HAP-1 (cell line): ENCODE data around the gene SNCAIP.

ENCODE experiments used
- DNase-seq, 2 experiments: peaks; one replicate each; pipeline ENCODE4 v3.0.0-alpha.2; 2016 to 2020; ENCODE audit warnings: low spot score in 2 of 2
- H3K27me3 ChIP-seq: fragments of 250-450 bp; sonication (Bioruptor Pico); 2 replicates; pipeline ENCODE4 v1.5.1; 2020; ENCODE audit warnings: low read depth, mild to moderate bottlenecking, moderate library complexity
- H3K36me3 ChIP-seq: fragments of 250-450 bp; sonication (Bioruptor Pico); replicated peaks from 2 replicates; pipeline ENCODE4 v1.5.1; 2020; ENCODE audit warnings: mild to moderate bottlenecking
- H3K4me1 ChIP-seq: fragments of 250-450 bp; sonication (Bioruptor Pico); 2 replicates; pipeline ENCODE4 v1.5.1; 2020; ENCODE audit warnings: mild to moderate bottlenecking
- H3K4me3 ChIP-seq: fragments of 250-450 bp; sonication (Bioruptor Pico); 2 replicates; pipeline ENCODE4 v1.5.1; 2020; ENCODE audit warnings: mild to moderate bottlenecking, moderate library complexity
- H3K9me3 ChIP-seq: fragments of 250-450 bp; sonication (Bioruptor Pico); 2 replicates; pipeline ENCODE4 v1.5.1; 2020; ENCODE audit warnings: mild to moderate bottlenecking, moderate library complexity
- in situ Hi-C: fragments of 300-500 bp; cut with MboI; formaldehyde crosslinking; loops from 3 replicates; pipeline ENCODE4 v1.14.3; 2020; ENCODE audit warnings: low sequenced_read_pairs, inconsistent platforms, mixed read lengths

The SNCAIP gene

DNA sequence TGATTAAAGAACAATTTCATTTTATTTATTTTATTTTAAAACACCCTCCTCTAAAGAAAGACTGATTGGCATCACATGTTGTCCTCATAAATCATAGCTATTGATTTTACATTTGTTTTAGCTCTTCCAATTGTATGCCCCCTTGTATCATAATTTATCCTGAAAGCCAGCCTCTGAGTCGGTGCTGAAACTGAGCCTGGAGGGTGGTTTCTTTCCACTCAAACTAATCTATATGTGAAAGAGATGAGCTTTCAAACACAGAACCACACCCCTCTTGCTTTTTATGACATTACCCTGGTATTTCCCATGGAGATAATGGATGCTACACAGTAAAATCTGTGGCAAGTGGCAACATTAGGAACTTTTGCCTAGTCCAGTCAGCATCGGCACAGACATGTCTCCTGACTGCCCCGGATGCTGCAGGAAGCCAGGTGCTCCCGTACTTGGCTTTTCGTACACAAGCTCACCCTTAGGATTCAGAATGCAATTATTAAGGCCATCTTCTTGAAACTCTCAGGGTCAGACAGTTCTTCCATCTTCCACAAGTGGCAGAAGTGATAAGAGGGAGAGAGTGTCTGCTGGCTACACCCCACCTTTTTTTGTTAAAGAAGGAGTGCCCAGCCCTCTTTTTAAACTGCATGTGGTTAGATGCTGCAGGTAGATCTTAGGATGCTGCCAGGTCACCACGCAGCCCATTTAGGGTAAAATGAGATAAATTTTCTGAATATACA, 91.1 kb downstream of the SNCAIP start:
- Histone ChIP-seq H3K4me3 (no peak overlapping the region), H3K4me1 (no peaks in the 10 kb centered on the region), H3K27me3 (no peaks in the 10 kb centered on the region), H3K36me3 (no peaks in the 10 kb centered on the region), H3K9me3 (no peaks in the 10 kb centered on the region)
- no peak for DNase-seq
- in situ Hi-C loops, result no loop called here

DNA sequence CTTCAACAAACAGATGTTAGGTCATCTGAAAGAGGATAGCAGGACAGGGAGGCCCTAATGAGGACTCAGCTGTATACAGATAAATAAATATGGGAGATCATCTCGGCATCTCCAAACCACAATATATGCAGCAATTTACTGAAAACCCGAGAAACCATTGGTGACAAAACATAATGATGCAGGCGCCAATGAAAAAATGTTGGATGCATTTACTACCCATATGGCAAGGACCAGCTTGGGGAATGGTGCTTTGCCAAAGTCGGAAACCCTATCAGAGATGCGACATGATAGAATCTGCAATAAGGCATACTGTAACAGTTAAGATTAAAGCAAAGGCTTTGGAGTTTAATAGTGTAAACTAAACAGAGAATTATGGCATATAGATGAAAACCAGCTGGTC, 92.0 kb downstream of the SNCAIP start:
- H3K4me1 ChIP-seq, result no peaks in the 10 kb centered on the region
- no peak for DNase-seq
- H3K27me3 ChIP-seq, result no peaks in the 10 kb centered on the region
- H3K4me3 ChIP-seq, result no peak overlapping the region
- in situ Hi-C loops, result no loop called here
- no peaks in the 10 kb centered on the region for H3K9me3 ChIP-seq
- H3K36me3 ChIP-seq, result no peaks in the 10 kb centered on the region

GRCh38 chr5:122404653-122405362, 92.8 kb downstream of the SNCAIP start:
- H3K4me3 ChIP-seq, result no peak overlapping the region
- no peak for DNase-seq
- in situ Hi-C loops, result no loop called here
- H3K9me3 ChIP-seq, result no peaks in the 10 kb centered on the region
- H3K36me3 ChIP-seq, result no peaks in the 10 kb centered on the region
- no peaks in the 10 kb centered on the region for H3K27me3 ChIP-seq
- no peaks in the 10 kb centered on the region for H3K4me1 ChIP-seq

DNA sequence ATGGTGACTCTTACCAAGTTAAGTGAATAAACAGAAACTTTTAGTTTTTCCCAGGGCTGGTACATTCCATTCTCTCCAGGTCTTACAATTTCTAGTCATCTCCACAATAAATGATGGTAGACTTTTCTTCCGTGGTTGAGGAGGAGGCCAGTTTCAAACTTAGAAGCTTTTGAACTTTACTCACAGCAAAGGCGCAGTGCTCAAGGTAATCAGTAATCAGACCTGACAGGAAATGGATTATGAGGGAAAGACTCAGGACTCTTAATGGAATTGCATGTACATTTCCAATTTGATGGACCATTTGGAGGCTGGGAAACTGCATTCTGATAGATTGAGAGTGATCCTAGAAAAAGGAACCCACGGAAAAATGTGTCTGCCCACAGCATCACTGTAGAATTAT, 93.7 kb downstream of the SNCAIP start:
- H3K9me3 ChIP-seq, result no peaks in the 10 kb centered on the region
- in situ Hi-C loops, result no loop called here
- DNase-seq, result no peak
- H3K4me1 ChIP-seq, result no peaks in the 10 kb centered on the region
- no peaks in the 10 kb centered on the region for H3K27me3 ChIP-seq
- H3K36me3 ChIP-seq, result no peaks in the 10 kb centered on the region
- no peak overlapping the region for H3K4me3 ChIP-seq

- in situ Hi-C loops, result no loop called here
- H3K27me3 ChIP-seq, result no peaks in the 10 kb centered on the region
- H3K9me3 ChIP-seq, result no peaks in the 10 kb centered on the region
- H3K4me3 ChIP-seq, result no peak overlapping the region
- H3K4me1 ChIP-seq, result no peaks in the 10 kb centered on the region
- no peaks in the 10 kb centered on the region for H3K36me3 ChIP-seq
- no peak for DNase-seq
Measured at GRCh38 chr5:122406181-122406580, 94.1 kb downstream of the SNCAIP start.

- Histone ChIP-seq H3K4me1 (no peaks in the 10 kb centered on the region), H3K36me3 (no peaks in the 10 kb centered on the region), H3K9me3 (no peaks in the 10 kb centered on the region), H3K4me3 (no peak overlapping the region), H3K27me3 (no peaks in the 10 kb centered on the region)
- no peak for DNase-seq
- in situ Hi-C loops, result no loop called here
Measured at GRCh38 chr5:122408592-122409224, 96.7 kb downstream of the SNCAIP start.

DNA sequence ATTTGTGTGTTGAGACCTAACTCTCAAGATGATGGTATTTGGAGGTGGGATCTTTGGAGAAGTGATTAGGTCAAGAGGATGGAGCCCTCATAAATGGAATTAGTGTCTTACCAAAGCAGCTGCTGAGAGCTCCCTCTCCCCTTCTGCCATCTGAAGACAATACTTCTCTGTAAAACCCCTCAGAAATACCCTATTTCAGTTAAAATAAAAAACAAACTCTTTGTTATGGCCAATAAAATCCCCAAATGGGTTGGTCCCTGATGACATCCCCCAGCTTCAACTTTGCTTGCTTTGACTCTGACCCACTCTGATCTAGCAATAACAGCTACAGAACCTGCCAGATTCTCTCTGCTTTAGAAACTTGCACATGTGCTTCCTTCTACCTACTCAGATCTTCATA, 100.9 kb downstream of the SNCAIP start:
- in situ Hi-C loops, result loop anchor here (10.0 kb wide), 1 partner anchor 88 kb away; no protein-coding TSS in a partner anchor
- H3K9me3 ChIP-seq, result no peaks in the 10 kb centered on the region
- no peak for DNase-seq
- no peaks in the 10 kb centered on the region for H3K27me3 ChIP-seq
- no peak overlapping the region for H3K4me3 ChIP-seq
- no peaks in the 10 kb centered on the region for H3K36me3 ChIP-seq
- H3K4me1 ChIP-seq, result no peaks in the 10 kb centered on the region; the same call in 1 of the 2 replicates

- no peak overlapping the region for H3K4me3 ChIP-seq
- DNase-seq, result no peak
- in situ Hi-C loops, result loop anchor here (10.0 kb wide), 1 partner anchor 89 kb away; no protein-coding TSS in a partner anchor
- H3K4me1 ChIP-seq, result peaks cover under 1% of the 10 kb centered on the region
- H3K9me3 ChIP-seq, result no peaks in the 10 kb centered on the region
- H3K27me3 ChIP-seq, result no peaks in the 10 kb centered on the region
- H3K36me3 ChIP-seq, result no peaks in the 10 kb centered on the region
Measured at GRCh38 chr5:122413722-122414121, 101.7 kb downstream of the SNCAIP start.

- peak; percentile 77 to 81 for DNase-seq
- no peak overlapping the region for H3K4me3 ChIP-seq
- H3K27me3 ChIP-seq, result no peaks in the 10 kb centered on the region
- no peaks in the 10 kb centered on the region for H3K9me3 ChIP-seq
- in situ Hi-C loops, result loop anchor here (10.0 kb wide), 1 partner anchor 90 kb away; no protein-coding TSS in a partner anchor
- H3K4me1 ChIP-seq, result peaks cover 8% of the 10 kb centered on the region
- H3K36me3 ChIP-seq, result no peaks in the 10 kb centered on the region
Measured at GRCh38 chr5:122415030-122415800, 103.2 kb downstream of the SNCAIP start.

DNA sequence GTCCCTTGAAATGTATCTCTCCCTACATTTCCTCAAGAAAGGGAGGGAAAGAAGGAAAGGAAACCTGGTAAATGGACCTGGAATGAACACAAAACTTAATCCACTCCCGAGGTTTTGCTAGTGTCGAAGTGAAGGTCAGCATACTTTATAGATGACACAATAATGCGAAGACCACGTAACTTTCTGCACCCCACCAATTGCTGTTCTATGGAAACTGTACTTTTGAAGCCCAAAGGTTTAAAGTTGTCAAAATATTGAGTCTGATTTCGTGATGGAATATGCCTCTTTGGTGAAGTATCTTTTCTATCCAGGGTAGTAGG, 103.7 kb downstream of the SNCAIP start:
- H3K27me3 ChIP-seq, result no peaks in the 10 kb centered on the region
- H3K4me1 ChIP-seq, result peaks cover 8% of the 10 kb centered on the region
- in situ Hi-C loops, result loop anchor here (10.0 kb wide), 1 partner anchor 91 kb away; no protein-coding TSS in a partner anchor
- no peak for DNase-seq
- H3K36me3 ChIP-seq, result no peaks in the 10 kb centered on the region
- no peak overlapping the region for H3K4me3 ChIP-seq
- no peaks in the 10 kb centered on the region for H3K9me3 ChIP-seq

DNA sequence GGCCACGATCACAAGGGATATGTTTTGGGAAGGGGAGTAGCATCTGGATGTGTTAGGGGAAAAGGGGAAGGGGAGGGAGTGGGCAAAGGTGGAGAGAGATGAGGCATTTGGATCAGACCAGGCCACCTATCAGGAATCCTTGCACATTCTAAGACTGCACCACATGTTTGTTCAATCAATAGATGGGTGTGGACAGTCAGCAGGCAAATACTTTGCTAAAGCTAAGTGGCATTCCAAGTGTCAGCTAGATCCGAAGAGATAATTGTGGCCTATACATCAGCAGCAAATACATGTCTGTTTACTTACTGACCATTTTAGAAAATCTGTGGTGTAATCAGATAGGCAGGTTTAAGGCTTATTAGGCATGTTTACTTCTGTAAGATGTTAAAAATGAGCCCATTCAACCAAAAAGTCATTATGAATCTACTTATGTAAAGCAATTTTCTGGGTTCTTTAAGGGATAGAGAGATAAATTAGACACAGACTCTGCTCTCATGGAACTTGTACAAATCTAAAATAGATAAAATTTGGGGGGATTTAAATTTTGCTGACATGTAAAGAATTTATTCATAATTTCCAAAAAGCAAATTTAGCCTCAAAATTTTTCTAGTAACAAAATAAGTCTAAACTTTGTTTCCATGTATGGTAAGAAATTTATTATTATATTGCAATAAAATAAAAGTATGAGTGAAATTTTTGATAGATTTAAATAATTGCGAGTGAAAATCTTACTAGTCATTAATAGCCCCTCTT, 107.3 kb downstream of the SNCAIP start:
- H3K4me1 ChIP-seq, result peaks cover 20% of the 10 kb centered on the region
- DNase-seq, result peak in 1 of 2 experiments; percentile 27
- no peak overlapping the region for H3K4me3 ChIP-seq
- H3K27me3 ChIP-seq, result no peaks in the 10 kb centered on the region
- no peaks in the 10 kb centered on the region for H3K9me3 ChIP-seq
- no peaks in the 10 kb centered on the region for H3K36me3 ChIP-seq
- in situ Hi-C loops, result loop anchor here (10.0 kb wide), 1 partner anchor 95 kb away; no protein-coding TSS in a partner anchor

DNA sequence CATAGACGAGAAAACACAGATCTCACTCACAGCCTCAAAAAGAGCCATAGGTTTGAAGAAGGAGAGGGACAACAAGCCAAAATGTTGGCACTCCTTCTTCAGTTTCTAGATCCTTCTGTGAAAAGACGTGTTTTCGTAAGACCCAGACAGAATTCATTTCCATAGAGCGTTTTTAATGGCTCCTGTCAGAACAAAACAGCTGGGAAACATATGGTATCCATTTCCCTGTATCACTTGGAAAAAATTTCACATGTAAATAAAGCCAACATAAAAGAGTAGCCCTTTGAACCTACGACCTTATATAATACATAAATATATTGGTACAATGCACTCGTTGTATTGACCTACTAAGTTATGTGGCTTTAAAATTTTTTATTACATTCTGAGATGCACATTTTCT, 108.1 kb downstream of the SNCAIP start:
- in situ Hi-C loops, result loop anchor here (5.0 kb wide), 1 partner anchor 228 kb away; no protein-coding TSS in a partner anchor
- H3K36me3 ChIP-seq, result no peaks in the 10 kb centered on the region
- DNase-seq, result no peak
- H3K9me3 ChIP-seq, result no peaks in the 10 kb centered on the region
- H3K4me3 ChIP-seq, result no peak overlapping the region
- H3K27me3 ChIP-seq, result no peaks in the 10 kb centered on the region
- peaks cover 28% of the 10 kb centered on the region for H3K4me1 ChIP-seq
